Esophagus (tissue), 2 donors: ENCODE data around the gene RUFY1. TPM values are rescaled to one million over a fixed set of nuclear protein-coding genes. Genes with fewer than 3 reads are reported as not detected.

Experiments
- H3K27ac ChIP-seq, 2 donors: one replicate each; pipeline ENCODE4 v1.5.1; 2013; ENCODE audit warnings: low read depth in 2 of 2, mild to moderate bottlenecking in 2 of 2, inconsistent platforms in 1 of 2, low read length in 1 of 2, moderate library complexity in 1 of 2
- H3K27me3 ChIP-seq, 2 donors: one replicate each; pipeline ENCODE4 v1.6.1; 2013; ENCODE audit warnings: low read length in 2 of 2, control low read depth in 1 of 2, mild to moderate bottlenecking in 1 of 2; ENCODE audit not compliant: insufficient read depth in 2 of 2, control insufficient read depth in 1 of 2
- H3K36me3 ChIP-seq, 2 donors: one replicate each; pipeline ENCODE4 v1.6.1; 2013; ENCODE audit warnings: low read length in 1 of 2; ENCODE audit not compliant: control insufficient read depth in 2 of 2, insufficient read depth in 2 of 2
- H3K4me1 ChIP-seq, 2 donors: one replicate each; pipeline ENCODE4 v1.6.1; 2013; ENCODE audit warnings: low read length in 1 of 2; ENCODE audit not compliant: control insufficient read depth in 2 of 2, insufficient read depth in 2 of 2
- H3K4me3 ChIP-seq, 2 donors: one replicate each; pipeline ENCODE4 v1.5.1; 2013; ENCODE audit warnings: low read length in 2 of 2, mild to moderate bottlenecking in 2 of 2, low read depth in 1 of 2, moderate library complexity in 1 of 2
- H3K9me3 ChIP-seq, 2 donors: one replicate each; pipeline ENCODE4 v1.6.1; 2013; ENCODE audit warnings: mild to moderate bottlenecking in 2 of 2, low read depth in 1 of 2, low read length in 1 of 2, moderate library complexity in 1 of 2; ENCODE audit not compliant: control insufficient read depth in 2 of 2, insufficient read depth in 1 of 2
- WGBS, 2 donors: extraction: QIAGEN DNeasy Blood & Tissue Kit; methylation state at CpG; one replicate each; pipeline ENCODE4 v1.1.7; 2013; 5-methylcytosine and 5-hydroxymethylcytosine counted together
- polyA plus RNA-seq, 2 donors: library from polyadenylated mRNA; stranded (reverse); fragments of 200-250 nt; gene quantifications; one replicate each; pipeline ENCODE4 v1.2.3, GENCODE V29; 2013
- donor health status: healthy with polysubstance abuse.
- donor health status: Bipolar disorder and iron deficiency.

The RUFY1 gene
- polyA plus RNA-seq, 2 donors: 30.1 to 31.9 TPM

DNA sequence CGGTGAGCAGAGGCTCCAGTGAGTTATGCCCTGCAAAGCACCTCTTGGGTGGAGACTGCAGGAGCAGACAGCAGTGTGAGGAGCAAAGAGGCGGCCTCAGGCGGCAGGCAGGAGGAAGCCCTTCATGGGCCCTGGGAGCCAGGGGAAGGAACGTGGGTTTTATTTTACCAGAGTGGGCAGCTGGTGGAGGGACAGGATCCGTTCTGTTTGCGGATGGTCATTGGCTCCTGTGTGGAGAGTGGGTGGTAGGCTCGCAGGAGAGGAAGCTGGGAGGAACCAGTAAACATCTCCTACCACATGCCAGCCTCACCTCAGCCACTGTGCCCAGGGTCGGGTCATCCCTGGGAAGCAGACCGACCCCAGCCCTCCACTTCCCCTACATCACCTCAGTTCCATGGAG lies 48.7 kb downstream of the RUFY1 start:
- Histone ChIP-seq H3K36me3 (peaks cover 22 to 55% of the 10 kb centered on the region in 2 donors), H3K9me3 (no peaks in the 10 kb centered on the region), H3K4me1 (peaks cover 0 to 7% of the 10 kb centered on the region in 2 donors), H3K4me3 (no peak overlapping the region), H3K27ac (no peak overlapping the region), H3K27me3 (no peaks in the 10 kb centered on the region)
- WGBS, 2 donors: 79 to 89% methylated on average over 8 to 9 of the region's 9 CpGs

GRCh38 chr5:179599566-179599965 lies 49.2 kb downstream of the RUFY1 start:
- whole genome bisulfite sequencing, 2 donors: 85 to 87% methylated on average over 16 of the region's 16 CpGs
- peaks cover 22 to 52% of the 10 kb centered on the region in 2 donors for H3K36me3 ChIP-seq
- H3K4me3 ChIP-seq: no peak overlapping the region
- no peaks in the 10 kb centered on the region for H3K27me3 ChIP-seq
- H3K4me1 ChIP-seq: peaks cover 0 to 7% of the 10 kb centered on the region in 2 donors
- H3K27ac ChIP-seq: no peak overlapping the region
- H3K9me3 ChIP-seq: no peaks in the 10 kb centered on the region

DNA sequence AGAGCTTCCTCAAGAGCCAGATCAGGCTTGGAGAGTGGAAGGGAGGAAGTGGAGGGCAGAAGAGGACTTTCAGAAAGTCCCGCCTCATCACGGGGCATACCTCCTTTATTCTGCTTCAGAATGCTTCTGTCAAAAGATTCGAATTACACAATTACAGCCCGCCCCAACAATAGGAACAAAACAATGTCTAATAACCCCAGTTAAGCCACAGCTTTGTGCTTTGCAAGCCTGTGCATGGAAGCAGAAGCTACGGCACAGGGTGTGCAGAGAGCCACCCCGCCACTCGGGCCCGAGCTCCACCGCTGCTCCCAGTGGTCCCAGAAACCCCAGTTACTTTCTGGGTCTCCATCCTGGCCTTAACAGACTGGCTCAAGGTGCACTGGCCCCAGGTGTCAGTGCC lies 49.6 kb downstream of the RUFY1 start:
- 54 to 79% methylated on average over 9 of the region's 9 CpGs for WGBS, 2 donors
- H3K27me3 ChIP-seq: no peaks in the 10 kb centered on the region

GRCh38 chr5:179601871-179602625 lies 51.7 kb downstream of the RUFY1 start:
- H3K36me3 ChIP-seq: peaks cover 23 to 55% of the 10 kb centered on the region in 2 donors

More for the DNA sequence above, 49.6 kb downstream of the RUFY1 start:
- Histone ChIP-seq H3K4me1 (peaks cover 0 to 7% of the 10 kb centered on the region in 2 donors), H3K9me3 (no peaks in the 10 kb centered on the region), H3K36me3 (peaks cover 22 to 50% of the 10 kb centered on the region in 2 donors), H3K4me3 (no peak overlapping the region), H3K27ac (no peak overlapping the region)

DNA sequence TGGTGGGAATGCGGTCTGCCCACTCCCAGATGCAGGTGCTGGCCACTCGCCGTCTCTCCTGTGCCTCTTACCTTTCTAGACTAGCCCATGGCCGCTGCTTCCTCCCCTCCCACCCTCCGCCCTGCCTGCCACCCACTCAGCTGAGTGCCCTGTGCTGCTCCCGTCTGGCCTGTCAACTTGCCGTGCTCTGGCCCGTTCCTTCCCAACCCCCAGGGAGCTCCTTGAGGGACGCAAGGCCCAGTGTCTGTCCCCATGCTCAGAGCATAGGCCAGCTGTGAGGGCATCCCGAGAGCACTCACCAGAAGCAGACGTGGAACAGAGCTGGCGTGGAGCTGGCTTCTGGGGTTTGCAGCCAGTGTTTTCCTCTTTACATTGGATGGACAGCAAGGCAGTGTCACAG lies 53.0 kb downstream of the RUFY1 start:
- 90 to 93% methylated on average over 12 of the region's 12 CpGs for WGBS, 2 donors

More at GRCh38 chr5:179601871-179602625, 51.7 kb downstream of the RUFY1 start:
- Histone ChIP-seq H3K4me1 (peaks cover 0 to 21% of the 10 kb centered on the region in 2 donors), H3K4me3 (no peak overlapping the region), H3K27ac (no peak overlapping the region), H3K27me3 (no peaks in the 10 kb centered on the region), H3K9me3 (no peaks in the 10 kb centered on the region)
- 93 to 96% methylated on average over 18 of the region's 18 CpGs for WGBS, 2 donors

GRCh38 chr5:179605026-179605833 lies 54.9 kb downstream of the RUFY1 start:
- H3K27me3 ChIP-seq: no peaks in the 10 kb centered on the region
- H3K27ac ChIP-seq: peak overlapping the region; percentile 50 to 54
- no peak overlapping the region for H3K4me3 ChIP-seq
- peaks cover 12 to 47% of the 10 kb centered on the region in 2 donors for H3K36me3 ChIP-seq
- H3K9me3 ChIP-seq: no peaks in the 10 kb centered on the region
- H3K4me1 ChIP-seq: peaks cover 0 to 20% of the 10 kb centered on the region in 2 donors
- 47 to 62% methylated on average over 10 of the region's 10 CpGs for WGBS, 2 donors

More for the DNA sequence above, 53.0 kb downstream of the RUFY1 start:
- H3K9me3 ChIP-seq: no peaks in the 10 kb centered on the region
- H3K27ac ChIP-seq: no peak overlapping the region
- H3K36me3 ChIP-seq: peaks cover 18 to 57% of the 10 kb centered on the region in 2 donors
- H3K27me3 ChIP-seq: no peaks in the 10 kb centered on the region
- no peak overlapping the region for H3K4me3 ChIP-seq
- peaks cover 0 to 24% of the 10 kb centered on the region in 2 donors for H3K4me1 ChIP-seq

DNA sequence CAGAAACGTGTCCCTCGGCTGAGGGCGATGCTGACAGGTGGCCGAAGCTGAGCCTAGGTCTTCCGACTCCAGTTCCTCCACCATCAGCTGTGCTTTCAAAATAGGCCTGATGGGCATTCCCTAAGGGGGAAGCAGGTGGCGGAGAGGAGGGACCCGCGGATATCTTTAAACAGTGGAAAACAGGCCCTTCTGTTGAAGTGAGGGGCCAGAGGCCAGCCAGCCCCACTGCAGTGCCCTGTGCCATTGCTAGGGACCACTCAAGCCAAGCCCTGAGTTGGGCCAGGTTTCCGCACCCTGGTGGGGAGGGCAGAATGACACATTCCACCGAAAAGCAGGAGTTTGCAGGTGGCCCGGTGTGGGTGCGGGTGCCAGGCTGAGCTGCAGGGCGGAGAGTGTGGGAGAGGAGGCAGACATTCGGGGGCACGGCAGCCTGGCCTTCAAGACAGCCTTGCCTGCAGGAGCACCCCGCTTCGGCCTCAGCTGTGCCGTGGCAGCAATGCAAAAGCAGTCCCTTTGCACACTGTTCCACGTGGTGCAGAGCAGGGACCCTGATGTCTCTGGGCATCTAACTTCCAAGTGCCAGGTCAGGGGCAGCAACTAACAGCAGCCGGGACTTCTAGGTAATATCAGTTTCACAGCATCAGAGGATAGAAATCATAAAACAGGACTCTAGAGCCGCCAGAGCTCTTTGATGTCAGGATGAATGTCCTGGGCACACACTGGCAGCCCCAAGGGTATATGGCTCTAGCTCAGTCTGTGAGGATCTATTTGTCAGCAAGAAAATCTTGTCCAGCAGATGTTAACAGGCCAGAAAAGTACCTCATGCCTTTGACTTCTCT lies 55.9 kb downstream of the RUFY1 start:
- Histone ChIP-seq H3K27me3 (no peaks in the 10 kb centered on the region), H3K36me3 (peaks cover 15 to 46% of the 10 kb centered on the region in 2 donors), H3K27ac (peak overlapping the region; percentile 50 to 54), H3K9me3 (no peaks in the 10 kb centered on the region), H3K4me3 (no peak overlapping the region), H3K4me1 (peaks cover 0 to 22% of the 10 kb centered on the region in 2 donors)
- 70 to 73% methylated on average over 21 of the region's 21 CpGs for WGBS, 2 donors

DNA sequence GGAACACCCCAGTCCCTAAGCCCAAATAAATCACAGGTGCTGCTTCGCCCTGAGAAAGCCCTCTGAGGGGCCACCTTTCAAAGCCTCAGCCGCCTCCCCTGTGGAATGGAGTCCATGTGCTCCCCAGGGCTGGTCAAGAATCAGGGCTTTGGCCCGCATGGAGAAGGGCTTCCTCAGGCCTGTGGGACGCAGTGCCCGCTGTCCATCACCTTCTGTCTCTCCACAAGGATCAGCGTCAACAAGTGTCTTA lies 56.5 kb downstream of the RUFY1 start:
- 84% methylated on average over 6 of the region's 6 CpGs for WGBS, 2 donors
- H3K36me3 ChIP-seq: peaks cover 12 to 48% of the 10 kb centered on the region in 2 donors
- H3K4me1 ChIP-seq: peaks cover 0 to 22% of the 10 kb centered on the region in 2 donors
- H3K9me3 ChIP-seq: no peaks in the 10 kb centered on the region
- no peaks in the 10 kb centered on the region for H3K27me3 ChIP-seq
- H3K27ac ChIP-seq: no peak overlapping the region
- no peak overlapping the region for H3K4me3 ChIP-seq
